Measurements from ENCODE around the gene CCDC157.

DNA sequence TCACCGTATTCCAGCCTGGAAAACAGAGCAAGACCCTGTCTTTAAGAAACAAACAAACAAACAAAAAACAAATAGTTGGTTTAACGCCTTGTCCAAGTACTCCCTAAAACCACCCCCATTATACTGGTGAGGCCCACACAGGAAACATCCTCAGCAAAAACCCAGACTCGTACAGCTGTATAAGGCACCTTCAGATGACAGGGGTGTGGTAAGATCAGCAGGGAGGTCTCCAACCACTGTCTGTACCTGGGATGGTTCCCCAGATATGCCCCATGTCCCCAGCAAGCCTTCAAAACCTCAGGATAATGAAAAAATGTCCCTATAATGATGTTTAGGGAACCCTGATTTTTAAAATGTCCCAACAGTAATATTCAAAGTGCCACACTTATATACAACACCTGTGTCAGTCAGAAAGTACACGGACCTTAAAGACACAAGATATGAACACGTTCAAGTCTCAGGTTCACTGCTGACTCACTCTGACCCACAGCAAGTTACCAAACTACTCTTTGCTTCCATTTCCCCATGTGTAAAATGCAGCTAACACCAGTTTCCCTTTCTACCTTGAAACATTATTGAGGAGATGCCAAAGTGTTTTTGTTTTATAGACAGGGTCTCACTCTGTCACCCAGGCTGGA lies 9.4 kb upstream of the CCDC157 start:
- no peak for TF ChIP-seq POLR2A (IDR thresholded peaks at IDR 0.05; ENCODE audit: low read depth, low read length)
- no peak for TF ChIP-seq POLR2AphosphoS5 (IDR thresholded peaks at IDR 0.05; ENCODE audit: low read depth, low read length)
